ENCODE data around the gene CGGBP1. TPM values are rescaled to one million over a fixed set of nuclear protein-coding genes. Genes with fewer than 3 reads are reported as not detected.

The CGGBP1 gene
- total RNA-seq, 1 donor from 2014 or later = 83.5 TPM

GRCh38 chr3:88010810-88011209 is 48.0 kb downstream of the CGGBP1 start:
- Mint-ChIP-seq H3K4me3 (no peak overlapping the region), H3K36me3 (no peaks in the 10 kb centered on the region), H3K27ac (no peak overlapping the region), H3K27me3 (ENCODE audit: low read depth) (no peaks in the 10 kb centered on the region), H3K4me1 (no peaks in the 10 kb centered on the region), H3K9me3 (no peaks in the 10 kb centered on the region)
- TF ChIP-seq CTCF (IDR thresholded peaks at IDR 0.05; ENCODE audit: unreplicated experiment) = no peak
- no peak for DNase-seq (ENCODE audit: low spot score in 2 of 2, unreplicated experiment in 2 of 2)

- no peaks in the 10 kb centered on the region for H3K36me3 Mint-ChIP-seq
- no peak overlapping the region for H3K4me3 Mint-ChIP-seq
- H3K4me1 Mint-ChIP-seq = no peaks in the 10 kb centered on the region
- H3K9me3 Mint-ChIP-seq = no peaks in the 10 kb centered on the region
- no peak overlapping the region for H3K27ac Mint-ChIP-seq
- no peak for DNase-seq (ENCODE audit: low spot score in 2 of 2, unreplicated experiment in 2 of 2)
- TF ChIP-seq CTCF (IDR thresholded peaks at IDR 0.05; ENCODE audit: unreplicated experiment) = no peak
- H3K27me3 Mint-ChIP-seq (ENCODE audit: low read depth) = no peaks in the 10 kb centered on the region
Observed at GRCh38 chr3:88009066-88009465, 49.7 kb downstream of the CGGBP1 start.

DNA sequence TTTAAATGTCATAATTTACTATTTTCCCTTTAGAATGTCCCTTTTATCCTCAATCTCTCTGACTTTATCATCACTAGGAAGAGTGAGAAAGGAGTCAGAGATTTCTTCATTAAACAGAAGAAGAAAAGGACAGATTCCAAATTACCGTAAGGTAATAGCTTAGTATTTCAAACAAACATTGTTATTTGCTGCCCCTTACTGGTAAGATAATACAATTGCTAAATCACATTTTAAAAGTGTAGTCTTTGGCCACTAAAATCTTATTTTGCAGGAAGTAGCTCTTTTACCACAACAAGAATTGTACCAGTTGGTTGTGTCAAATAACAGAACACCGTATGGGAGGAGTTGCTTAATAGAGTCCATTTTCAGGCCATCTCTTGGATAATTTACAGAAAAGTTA is 53.7 kb downstream of the CGGBP1 start:
- H3K27me3 Mint-ChIP-seq (ENCODE audit: low read depth) = no peaks in the 10 kb centered on the region
- TF ChIP-seq CTCF (IDR thresholded peaks at IDR 0.05; ENCODE audit: unreplicated experiment) = peak; percentile 54
- DNase-seq (ENCODE audit: low spot score in 2 of 2, unreplicated experiment in 2 of 2) = no peak
- H3K4me1 Mint-ChIP-seq = peaks cover 2% of the 10 kb centered on the region
- no peaks in the 10 kb centered on the region for H3K9me3 Mint-ChIP-seq
- no peak overlapping the region for H3K27ac Mint-ChIP-seq
- no peak overlapping the region for H3K4me3 Mint-ChIP-seq
- H3K36me3 Mint-ChIP-seq = no peaks in the 10 kb centered on the region

DNA sequence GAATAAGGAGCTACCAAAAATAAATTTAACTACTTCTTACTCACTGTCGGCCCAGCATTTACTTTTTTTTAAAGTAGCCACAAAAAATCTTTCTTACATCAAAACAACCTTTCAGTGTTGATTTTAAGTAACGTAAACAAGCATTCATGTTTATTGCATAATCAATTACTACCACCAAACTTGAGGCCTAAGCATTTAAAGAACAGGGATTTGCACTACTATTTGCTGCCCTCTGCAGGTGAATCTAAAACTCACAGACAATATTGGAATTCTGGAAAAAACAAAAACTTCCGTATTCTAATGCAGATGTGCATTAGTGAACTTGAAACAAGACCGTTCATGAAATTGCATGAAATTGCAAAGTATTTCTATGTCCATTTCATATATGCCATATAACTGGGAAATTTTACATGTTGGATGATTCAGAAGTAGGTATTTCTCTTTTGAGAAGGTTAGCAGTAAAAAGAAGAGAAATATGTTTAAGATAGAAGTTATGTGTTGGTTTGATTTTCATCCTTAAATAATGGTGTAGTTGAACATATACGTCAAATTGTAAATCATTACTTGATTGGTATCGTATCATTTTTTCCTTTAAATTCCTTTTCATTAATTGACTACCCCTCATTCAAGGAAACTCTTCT is 55.6 kb downstream of the CGGBP1 start:
- H3K27ac Mint-ChIP-seq = no peak overlapping the region
- DNase-seq (ENCODE audit: low spot score in 2 of 2, unreplicated experiment in 2 of 2) = no peak
- H3K27me3 Mint-ChIP-seq (ENCODE audit: low read depth) = no peaks in the 10 kb centered on the region
- H3K36me3 Mint-ChIP-seq = no peaks in the 10 kb centered on the region
- H3K4me3 Mint-ChIP-seq = no peak overlapping the region
- no peaks in the 10 kb centered on the region for H3K9me3 Mint-ChIP-seq
- TF ChIP-seq CTCF (IDR thresholded peaks at IDR 0.05; ENCODE audit: unreplicated experiment) = peak; percentile 89
- H3K4me1 Mint-ChIP-seq = peaks cover 2% of the 10 kb centered on the region

DNA sequence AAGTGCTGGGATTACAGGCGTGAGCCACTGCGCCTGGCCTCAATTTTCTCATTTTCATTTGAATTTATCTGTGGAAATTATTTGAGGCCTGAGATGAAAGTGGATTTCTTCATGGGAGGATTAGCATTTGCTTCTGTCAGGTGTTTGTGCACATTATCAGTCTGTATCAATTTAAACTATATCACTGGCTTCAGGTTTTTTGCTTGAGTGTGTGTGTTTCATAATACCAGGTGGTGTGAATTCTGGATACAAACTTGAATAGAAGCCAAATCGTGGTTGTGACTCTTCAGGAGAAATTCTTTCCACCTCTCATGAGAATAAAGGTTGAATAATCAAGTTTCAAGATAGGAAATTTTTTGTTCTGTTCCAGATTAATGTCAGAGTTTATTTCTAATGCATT is 56.4 kb downstream of the CGGBP1 start:
- Mint-ChIP-seq H3K4me3 (no peak overlapping the region), H3K27ac (no peak overlapping the region), H3K36me3 (no peaks in the 10 kb centered on the region), H3K9me3 (no peaks in the 10 kb centered on the region), H3K4me1 (peaks cover 2% of the 10 kb centered on the region), H3K27me3 (ENCODE audit: low read depth) (no peaks in the 10 kb centered on the region)
- TF ChIP-seq CTCF (IDR thresholded peaks at IDR 0.05; ENCODE audit: unreplicated experiment) = no peak
- DNase-seq (ENCODE audit: low spot score in 2 of 2, unreplicated experiment in 2 of 2) = no peak

Other genes starting within 250 kb of the CGGBP1 start
- gene ZNF654, start 250 bp upstream of the CGGBP1 start, total RNA-seq = 15.3 to 16.5 TPM (median 16.2 TPM) in 3 replicates
- 30.4 to 31.9 TPM (median 31.3 TPM) in 3 replicates for gene C3orf38, start 91.0 kb upstream of the CGGBP1 start, total RNA-seq

Data from mesothelial cell of epicardium (in vitro differentiated cells).